Measurements from ENCODE around the gene ZNF366. TPM values are rescaled to one million over a fixed set of nuclear protein-coding genes. Genes with fewer than 3 reads are reported as not detected.

The ZNF366 gene
- total RNA-seq, 6 experiments from 2014 or later = 0.77 to 2.3 (median 1.2) TPM

DNA sequence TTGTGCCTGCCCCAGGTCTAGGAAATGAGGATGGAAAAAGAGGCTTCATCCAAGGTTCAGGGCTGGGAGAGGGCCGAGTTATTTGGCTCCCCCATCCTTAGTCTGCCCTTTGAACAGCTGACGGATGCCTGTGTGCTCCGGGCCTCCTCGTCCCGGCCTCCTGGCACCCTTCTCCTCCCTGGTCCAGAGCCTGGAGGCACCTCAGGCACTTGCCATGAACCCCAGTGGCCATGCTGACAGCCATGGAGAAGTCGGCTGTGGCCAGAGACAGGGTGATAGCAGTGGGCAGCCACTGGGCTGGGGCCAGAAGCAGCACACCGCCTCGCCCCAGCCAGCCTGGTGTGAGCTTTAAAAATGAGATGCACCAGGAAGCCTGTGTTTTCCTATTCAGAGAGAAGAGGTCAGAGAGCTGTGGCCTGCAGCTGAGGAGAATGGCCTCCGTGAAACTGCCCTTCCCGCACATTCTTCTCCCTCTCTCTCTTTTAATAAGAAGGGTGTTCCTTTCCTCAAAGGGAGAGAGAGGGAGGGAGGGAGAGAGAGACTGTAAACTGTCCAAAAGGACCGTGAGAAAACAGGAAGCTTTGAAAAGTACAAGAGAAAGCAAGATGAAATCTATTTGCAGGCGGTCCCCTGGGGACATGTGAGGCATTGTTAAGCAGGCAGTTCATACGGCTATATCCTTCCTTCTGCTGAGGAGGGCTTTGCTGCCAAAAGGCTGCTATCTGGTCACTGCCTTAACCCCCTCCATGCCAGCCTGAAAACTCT, 55.3 kb downstream of the ZNF366 start:
- peak; percentile 35 to 56 (median 49) for DNase-seq
- intact Hi-C loops (cut with DNase I) = no loop called here
- Histone ChIP-seq H3K36me3 (no peaks in the 10 kb centered on the region), H3K4me1 (peaks cover 0 to 10% (median 4%) of the 10 kb centered on the region in 4 donors), H3K27ac (peak overlapping the region; percentile 20 to 76 (median 53)), H3K4me3 (no peak overlapping the region), H3K9me3 (no peaks in the 10 kb centered on the region), H3K27me3 (no peaks in the 10 kb centered on the region)
- 65% methylated on average over 10 of the region's 13 CpGs for WGBS (ENCODE audit: insufficient coverage, low coverage, low lambda C conversion rate, missing lambda C conversion rate)
- TF ChIP-seq, protein P1, sequence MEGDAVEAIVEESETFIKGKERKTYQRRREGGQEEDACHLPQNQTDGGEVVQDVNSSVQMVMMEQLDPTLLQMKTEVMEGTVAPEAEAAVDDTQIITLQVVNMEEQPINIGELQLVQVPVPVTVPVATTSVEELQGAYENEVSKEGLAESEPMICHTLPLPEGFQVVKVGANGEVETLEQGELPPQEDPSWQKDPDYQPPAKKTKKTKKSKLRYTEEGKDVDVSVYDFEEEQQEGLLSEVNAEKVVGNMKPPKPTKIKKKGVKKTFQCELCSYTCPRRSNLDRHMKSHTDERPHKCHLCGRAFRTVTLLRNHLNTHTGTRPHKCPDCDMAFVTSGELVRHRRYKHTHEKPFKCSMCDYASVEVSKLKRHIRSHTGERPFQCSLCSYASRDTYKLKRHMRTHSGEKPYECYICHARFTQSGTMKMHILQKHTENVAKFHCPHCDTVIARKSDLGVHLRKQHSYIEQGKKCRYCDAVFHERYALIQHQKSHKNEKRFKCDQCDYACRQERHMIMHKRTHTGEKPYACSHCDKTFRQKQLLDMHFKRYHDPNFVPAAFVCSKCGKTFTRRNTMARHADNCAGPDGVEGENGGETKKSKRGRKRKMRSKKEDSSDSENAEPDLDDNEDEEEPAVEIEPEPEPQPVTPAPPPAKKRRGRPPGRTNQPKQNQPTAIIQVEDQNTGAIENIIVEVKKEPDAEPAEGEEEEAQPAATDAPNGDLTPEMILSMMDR (IDR thresholded peaks at IDR 0.05) = no peak
- ATAC-seq = peak; percentile 69 to 78 (median 74)

DNA sequence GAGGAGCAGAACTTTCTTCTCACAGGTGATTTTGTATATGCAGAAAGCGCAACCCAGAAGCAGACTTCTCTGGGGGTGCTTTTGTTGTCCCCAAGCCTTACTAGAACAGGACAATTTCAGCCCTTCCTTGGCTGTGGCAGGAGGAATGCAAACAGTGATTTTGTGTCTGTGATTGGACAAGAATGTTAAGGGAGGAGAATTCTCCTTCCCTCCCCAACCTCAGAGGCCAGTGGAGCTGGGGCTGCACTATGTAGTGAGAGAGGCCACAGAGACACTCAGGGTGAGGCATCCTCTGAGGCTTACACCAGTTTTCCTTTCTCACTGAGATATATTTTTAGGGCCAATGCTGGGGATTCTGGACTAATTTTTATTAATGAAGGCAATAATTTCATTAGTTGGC, 58.8 kb downstream of the ZNF366 start:
- intact Hi-C loops (cut with DNase I) = no loop called here
- no peak for TF ChIP-seq POLR2A (IDR thresholded peaks at IDR 0.05)
- TF ChIP-seq, protein P1 (IDR thresholded peaks at IDR 0.05) = no peak

DNA sequence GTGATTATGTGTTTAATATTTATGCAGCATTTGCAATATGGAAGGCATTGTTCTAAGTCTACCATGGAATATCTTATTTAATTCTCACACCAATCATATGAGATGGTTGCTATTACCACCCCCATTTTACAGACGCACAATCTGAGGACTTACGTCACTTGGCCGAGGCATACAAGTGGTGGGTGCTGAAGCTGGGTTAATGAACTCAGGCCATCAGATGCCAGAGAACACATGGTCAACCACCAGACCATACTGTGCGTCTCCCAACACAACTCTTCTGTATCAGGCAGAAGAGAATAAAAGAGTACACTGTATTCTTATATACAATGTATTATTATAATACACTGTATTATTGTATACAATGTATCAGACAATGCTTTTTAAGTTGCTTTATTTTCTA, 59.5 kb downstream of the ZNF366 start:
- ATAC-seq = no peak

More for the DNA sequence above, 58.8 kb downstream of the ZNF366 start:
- no peak for DNase-seq
- no peak for ATAC-seq
- H3K36me3 ChIP-seq = no peaks in the 10 kb centered on the region
- no peaks in the 10 kb centered on the region for H3K9me3 ChIP-seq
- peaks cover 0 to 8% (median 3%) of the 10 kb centered on the region in 4 donors for H3K4me1 ChIP-seq
- WGBS (ENCODE audit: insufficient coverage, low coverage, low lambda C conversion rate, missing lambda C conversion rate) = 0% methylated on average over 1 of the region's 1 CpG
- H3K27ac ChIP-seq = no peak overlapping the region
- no peaks in the 10 kb centered on the region for H3K27me3 ChIP-seq
- no peak overlapping the region for H3K4me3 ChIP-seq

DNA sequence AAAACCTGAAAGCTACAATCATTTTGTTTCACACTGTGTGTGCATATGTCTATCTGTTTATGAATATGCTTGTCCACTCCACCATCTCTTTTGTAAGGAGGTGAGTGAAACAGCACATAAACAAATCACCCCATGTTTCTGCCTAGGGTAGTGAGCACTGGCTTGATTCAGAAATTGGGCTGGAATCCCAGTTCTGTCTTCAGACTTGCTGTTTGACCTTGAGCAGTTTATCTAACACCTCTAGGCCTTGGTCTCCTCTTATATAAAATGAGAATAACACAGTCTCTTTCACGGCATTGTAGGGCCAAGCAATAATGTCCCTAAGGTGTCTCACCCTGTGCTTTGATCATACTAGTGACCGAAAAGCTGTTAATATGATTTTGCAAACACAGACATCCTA, 61.2 kb downstream of the ZNF366 start:
- DNase-seq (no peak), ATAC-seq (no peak)
- 90% methylated on average over 2 of the region's 2 CpGs for WGBS (ENCODE audit: insufficient coverage, low coverage, low lambda C conversion rate, missing lambda C conversion rate)
- Histone ChIP-seq H3K27ac (no peak overlapping the region), H3K27me3 (no peaks in the 10 kb centered on the region), H3K36me3 (no peaks in the 10 kb centered on the region), H3K9me3 (no peaks in the 10 kb centered on the region), H3K4me3 (no peak overlapping the region), H3K4me1 (no peaks in the 10 kb centered on the region)
- TF ChIP-seq POLR2A (IDR thresholded peaks at IDR 0.05) = no peak
- TF ChIP-seq, protein P1 (IDR thresholded peaks at IDR 0.05) = no peak
- intact Hi-C loops (cut with DNase I) = no loop called here

More for the DNA sequence above, 59.5 kb downstream of the ZNF366 start:
- WGBS (ENCODE audit: insufficient coverage, low coverage, low lambda C conversion rate, missing lambda C conversion rate) = 83% methylated on average over 4 of the region's 4 CpGs
- intact Hi-C loops (cut with DNase I) = no loop called here
- DNase-seq = no peak
- Histone ChIP-seq H3K36me3 (no peaks in the 10 kb centered on the region), H3K9me3 (no peaks in the 10 kb centered on the region), H3K4me1 (peaks cover 0 to 2% (median 0%) of the 10 kb centered on the region in 4 donors), H3K27me3 (no peaks in the 10 kb centered on the region), H3K27ac (no peak overlapping the region), H3K4me3 (no peak overlapping the region)
- TF ChIP-seq POLR2A (IDR thresholded peaks at IDR 0.05) = no peak
- TF ChIP-seq, protein P1 (IDR thresholded peaks at IDR 0.05) = no peak

Measured in right lobe of liver (tissue), 6 donors.